NCI-H82 (cell line): ENCODE data around the gene LMAN2.
A peak's percentile ranks its signal among the peaks of the same experiment; 100 is the strongest.
"Not testable (repeated sequence)": the region's sequence is repeated elsewhere in the genome, so short reads cannot be mapped to it uniquely, and the experiment has no call there.

Source experiments
- DNase-seq: peaks from one replicate; lab custom pipeline; 2025; lab: John Stamatoyannopoulos, UW

Gene LMAN2

DNA sequence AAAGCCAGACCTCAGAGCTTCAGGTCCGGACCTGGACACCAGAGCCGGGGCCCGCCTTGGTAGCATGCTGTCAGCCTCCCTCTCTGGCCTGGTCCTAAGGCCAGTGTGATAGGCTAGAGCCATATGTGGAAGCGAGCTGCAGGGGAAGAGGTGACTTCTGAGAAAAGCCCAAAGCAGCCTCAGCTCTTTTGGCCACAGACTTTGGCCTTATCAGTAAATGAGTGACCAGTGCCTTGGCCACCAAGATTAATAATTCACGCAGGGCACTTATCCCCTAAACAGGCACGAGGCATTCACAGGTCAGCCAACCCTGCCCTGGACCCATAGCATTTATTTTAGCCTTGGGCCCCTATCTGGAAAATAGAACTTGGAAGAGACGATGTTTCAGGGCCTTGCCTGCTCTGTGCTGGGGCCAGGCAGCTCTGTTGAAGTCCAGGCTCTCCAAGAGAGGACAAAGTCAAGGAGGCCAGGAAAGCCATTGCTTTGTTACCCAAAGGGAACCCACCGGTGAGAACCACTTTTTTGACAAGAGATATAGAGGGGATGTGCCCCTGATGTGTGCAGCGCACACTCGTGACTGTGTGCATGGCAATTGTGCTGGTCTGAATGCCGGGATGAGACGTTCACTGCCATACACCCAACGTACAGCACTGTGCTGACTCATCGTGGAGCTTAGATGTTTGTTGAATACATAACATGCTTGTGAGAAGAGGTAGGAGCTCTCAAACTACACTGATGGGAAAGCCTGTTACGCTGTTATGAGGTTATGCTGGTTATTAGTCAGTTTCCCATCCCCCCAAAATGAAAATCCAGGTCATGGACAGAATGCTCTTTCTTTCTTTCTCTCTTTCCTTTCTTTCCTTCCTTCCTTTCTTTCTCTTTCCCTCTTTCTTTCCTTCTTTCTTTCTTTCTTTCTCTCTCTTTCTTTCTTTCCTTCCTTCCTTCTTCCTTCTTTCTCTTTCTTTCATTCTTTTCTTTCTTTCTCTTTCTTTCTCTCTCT is 27.7 kb upstream of the LMAN2 start:
- peak; percentile 13 for DNase-seq

DNA sequence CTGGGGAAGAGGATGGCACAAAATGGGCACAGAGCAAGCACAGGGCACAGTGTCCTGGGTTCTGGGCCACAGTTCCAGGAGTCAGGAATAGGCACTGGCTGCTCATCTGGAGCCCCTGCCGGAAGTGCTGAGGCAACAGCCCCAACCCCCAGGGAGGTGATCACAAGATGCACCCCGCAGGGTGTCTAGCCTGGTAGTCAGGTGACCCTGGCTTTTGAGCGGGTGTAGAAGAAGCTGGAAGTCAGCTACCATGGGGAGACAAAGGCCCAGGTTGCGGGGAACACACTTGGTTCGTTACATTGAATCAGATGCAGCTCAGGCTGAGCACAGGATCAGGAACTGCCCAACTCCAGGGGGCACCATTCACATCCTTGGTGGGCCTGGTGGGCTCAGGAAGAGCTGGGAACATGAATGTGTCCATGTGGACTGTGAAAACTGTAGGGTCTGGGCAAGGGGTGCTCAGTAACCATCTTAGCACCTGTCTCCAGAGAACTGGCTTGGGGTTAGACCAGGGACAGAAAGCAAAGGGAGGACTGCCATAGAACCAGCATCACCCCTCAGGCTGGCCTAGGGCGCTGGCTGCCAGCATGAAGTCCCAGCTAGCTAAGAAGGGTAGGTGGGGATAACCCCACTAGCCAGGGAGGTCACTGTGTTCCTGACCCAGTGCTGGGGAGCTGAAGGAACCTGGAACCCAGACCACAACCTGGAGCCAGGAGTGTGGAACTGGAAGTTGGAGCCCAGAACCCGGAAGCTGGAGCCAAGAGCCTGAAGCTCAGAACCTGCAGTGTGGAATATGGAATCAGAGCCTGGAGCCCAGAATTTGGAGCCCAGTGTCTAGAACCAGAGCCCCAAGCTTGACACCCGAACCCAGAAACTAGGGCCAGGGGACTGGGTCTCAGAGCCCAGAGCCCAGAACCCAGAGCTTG is 26.6 kb upstream of the LMAN2 start:
- DNase-seq = no peak

DNA sequence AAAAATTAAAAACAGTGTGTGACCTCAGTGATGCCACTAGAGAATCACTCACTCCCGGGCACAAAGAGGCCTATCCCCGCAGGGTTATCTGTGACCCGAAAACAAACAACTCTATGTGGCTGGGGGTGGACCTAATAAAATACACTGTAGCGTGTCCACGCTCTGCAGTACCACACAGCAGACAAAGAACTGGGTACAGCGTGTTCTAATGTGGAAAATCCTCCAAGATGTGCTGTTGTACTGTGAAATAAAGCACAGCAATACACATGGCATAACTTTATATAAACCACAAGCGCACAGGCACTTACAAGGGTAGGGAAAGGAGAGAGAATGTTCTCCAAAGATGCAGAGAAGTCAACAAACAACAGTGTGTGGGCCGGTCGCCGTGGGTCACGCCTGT is 24.6 kb upstream of the LMAN2 start:
- DNase-seq = no peak

DNA sequence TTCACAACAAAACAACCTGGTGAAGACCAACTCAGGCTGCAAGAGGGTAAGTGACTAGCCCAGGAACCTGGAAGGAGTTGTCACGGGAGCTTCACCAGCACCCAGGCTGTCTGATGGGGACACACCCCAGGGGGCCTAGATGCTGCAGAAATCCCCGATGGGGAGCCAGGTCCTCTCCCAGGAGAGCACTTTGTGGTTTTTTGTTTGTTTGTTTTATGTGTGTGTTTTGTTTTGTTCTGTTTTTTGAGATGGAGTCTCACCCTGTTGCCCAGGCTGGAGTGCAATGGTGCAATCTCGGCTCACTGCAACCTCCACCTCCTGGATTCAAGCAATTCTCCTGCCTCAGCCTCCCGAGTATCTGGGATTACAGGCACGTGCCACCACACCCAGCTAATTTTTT is 24.0 kb upstream of the LMAN2 start:
- DNase-seq = not testable (repeated sequence)

DNA sequence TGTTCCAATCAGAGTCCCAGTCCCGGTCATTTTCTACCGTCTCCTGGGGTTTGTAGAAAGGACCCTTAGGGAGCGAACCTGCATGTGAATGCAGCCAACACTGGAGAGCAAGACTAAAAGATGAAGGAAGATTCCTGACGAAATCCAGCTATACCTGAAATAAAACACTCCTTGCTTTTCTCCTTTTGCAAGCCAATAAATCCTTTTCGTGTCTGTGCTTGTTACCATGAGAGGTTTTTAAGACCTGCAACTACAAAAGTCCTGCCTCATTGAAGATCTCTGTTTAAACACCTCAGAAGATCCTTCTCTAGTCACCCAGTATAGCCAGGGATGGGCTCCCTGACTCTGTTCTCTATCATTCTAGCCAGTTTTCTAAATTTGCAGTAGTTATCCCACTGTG is 22.7 kb upstream of the LMAN2 start:
- DNase-seq = no peak

DNA sequence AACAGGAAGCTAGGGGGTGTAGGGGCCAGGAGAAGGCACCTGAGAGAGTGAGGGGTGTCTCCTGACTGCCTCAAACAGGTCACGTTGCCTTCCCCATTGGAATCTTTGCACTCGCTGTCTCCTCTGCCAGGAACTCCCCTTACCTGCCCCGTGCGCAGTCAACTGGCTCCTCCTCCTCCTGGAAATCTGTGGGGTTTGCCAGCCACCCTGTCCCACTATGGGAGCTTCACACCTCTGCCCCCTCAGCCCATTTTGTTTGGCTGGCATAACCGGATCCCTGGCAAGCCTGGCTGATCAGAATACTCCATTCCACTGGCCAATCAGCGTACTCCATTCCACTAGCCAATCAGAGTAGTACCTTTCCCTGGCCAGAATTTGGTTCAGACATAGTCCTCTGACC is 22.3 kb upstream of the LMAN2 start:
- no peak for DNase-seq

DNA sequence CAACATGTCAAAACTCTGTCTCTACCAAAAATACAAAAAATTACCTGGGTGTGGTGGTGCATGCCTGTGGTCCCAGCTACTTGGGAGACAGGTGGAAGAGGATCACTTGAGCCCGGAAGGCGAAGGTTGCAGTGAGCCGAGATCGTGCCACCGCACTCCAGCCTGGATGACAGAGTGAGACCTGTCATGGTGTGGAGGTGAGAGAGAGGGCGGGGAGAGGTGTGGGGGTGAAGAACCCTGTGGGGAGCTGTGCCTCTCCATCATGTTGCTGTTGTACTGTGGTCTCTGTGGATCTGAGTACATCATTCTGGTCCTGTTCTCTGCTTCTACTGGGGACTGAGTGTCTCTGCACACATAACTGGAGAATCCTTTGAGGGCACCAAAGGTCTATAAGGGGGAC is 21.4 kb upstream of the LMAN2 start:
- DNase-seq = no peak

DNA sequence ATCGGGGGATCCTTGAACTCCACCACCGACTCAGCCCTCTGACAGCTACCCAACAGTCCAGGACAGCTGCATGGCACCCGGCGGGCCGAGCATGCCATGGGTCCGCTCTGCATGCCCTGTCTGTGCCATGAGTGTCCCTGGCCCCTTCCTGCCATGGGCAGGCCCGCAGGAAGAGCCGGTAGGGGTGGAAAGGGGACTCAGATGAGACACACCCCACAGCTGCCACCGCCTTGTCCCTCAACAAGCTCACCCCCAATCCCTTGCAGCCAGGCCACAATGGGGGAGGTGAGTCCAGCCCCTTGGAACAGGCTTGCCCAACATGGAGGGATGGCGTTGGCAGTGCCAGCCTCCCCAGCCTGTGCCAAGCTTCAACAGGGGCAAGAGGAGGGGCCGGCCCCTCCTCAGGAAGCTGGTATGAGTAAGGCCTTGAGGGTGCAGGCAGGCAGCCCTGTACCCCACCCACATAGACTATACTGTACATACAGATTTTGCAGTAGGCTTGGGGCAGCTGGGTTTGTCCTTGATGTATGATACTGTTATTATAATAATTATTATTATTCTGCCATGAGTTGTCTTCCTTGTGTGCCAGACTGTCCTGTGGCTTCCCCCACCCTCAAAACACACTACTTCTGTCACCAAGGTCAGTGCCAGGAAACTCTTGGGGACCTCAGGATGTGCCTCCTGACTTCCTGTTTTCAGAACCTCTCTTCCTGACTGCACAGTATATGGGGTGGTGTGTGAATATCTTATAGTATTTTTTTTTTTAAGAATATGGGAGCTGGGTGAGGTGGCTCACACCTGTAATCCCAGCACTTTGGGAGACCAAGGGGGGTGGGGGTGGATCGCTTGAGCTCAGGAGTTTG is 20.8 kb upstream of the LMAN2 start:
- DNase-seq = no peak

DNA sequence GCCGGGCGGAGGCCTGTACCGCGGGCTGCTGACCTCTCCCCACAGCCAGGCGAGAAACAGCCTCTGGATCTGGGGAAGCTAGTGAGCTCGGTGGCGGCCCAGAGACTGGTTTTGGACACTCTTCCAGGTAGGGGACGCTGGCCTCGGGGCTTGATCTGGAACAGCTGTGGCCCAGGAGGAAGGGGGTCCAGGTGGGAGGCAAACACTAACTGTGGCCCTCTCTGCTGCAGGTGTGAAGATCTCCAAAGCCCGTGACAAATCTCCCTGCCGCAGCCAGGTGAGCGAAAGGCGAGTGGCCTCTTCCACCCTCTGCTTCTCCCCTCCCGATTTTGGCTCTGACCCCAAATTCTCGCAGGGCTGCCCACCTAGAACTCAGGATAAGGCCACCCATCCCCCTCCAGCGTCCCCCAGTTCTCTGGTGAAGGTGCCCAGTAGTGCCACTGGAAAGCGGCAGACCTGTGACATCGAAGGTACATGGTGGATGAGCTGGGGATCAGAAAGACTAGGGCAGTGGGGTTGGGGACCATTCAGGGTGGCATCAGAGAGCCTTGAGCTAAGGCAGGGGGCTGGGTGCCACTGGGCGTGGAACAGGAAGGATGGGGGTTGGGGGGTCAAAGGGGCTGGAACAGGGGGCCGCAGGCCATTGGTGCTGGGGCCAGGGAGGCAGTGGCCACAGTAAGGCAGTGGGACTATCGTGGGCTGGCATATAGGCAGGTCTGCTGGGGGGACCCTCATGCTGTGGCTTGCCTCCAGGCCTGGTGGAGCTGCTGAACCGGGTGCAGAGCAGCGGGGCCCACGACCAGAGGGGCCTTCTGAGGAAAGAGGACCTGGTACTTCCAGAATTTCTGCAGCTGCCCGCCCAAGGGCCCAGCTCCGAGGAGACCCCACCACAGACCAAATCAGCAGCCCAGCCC is 19.9 kb upstream of the LMAN2 start:
- no peak for DNase-seq

DNA sequence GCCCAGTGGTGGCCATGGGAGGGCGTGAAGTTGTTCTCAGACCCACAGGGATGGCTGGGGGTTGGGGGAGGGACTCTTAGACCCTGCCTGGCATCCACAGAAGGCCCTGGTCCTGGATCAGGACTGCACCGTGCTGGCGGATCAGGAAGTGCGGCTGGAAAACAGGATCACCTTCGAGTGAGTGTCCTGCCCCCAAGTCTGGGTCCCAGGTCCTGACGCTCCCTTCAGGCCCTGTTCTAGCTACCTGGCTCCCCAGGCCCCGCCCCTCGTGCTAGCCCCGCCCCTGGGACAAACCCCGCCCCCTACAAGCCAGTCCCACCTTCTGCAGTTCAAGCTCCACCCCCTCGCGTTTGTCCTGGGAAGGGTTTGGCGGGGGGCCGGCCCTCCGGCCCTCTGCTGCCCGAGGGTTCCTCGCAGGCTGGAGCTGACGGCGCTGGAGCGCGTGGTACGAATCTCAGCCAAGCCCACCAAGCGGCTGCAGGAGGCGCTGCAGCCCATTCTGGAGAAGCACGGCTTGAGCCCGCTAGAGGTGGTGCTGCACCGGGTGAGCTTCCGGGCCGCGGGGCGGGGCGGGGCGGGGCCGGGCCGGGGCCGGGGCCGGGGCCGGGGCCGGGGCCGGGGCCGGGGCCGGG is 19.1 kb upstream of the LMAN2 start:
- DNase-seq = peak; percentile 93

DNA sequence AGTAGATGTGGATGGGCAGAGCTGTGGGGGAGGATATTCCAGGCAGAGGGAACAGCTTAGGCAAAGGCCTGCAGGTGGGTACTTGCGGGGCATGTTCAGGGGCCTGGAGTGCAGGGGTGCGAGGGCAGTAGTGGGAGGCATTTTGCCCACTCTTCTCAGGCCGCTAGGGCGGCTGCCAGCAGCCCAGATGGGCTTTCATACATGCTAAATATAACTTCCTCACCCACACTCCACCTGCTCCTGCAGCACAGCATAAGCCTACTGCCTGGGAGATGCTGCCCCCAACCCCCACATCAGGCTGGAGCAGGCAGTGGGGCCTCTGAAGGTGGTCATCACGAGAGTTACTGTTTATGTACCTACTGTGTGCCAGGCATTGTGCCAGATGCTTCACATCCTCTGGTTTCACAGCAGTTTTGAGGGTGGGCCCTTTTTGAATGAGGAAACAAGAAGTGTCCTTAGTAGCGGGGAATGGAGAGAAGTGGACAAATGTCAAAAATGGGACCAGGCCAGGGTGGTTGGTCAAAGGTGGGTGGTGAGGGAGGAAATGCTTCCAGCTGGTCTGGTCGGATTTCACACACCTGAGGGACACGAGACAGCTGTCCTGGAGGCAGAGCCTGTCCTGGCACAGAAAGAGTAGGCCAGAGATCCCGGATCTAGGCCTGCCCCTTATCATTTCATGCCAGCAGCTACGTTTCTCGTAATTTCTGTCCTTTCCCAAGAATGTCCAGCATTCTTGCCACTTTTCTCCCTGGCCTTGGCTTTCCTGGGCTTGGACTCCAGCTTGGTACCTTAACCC is 18.4 kb upstream of the LMAN2 start:
- DNase-seq = no peak

DNA sequence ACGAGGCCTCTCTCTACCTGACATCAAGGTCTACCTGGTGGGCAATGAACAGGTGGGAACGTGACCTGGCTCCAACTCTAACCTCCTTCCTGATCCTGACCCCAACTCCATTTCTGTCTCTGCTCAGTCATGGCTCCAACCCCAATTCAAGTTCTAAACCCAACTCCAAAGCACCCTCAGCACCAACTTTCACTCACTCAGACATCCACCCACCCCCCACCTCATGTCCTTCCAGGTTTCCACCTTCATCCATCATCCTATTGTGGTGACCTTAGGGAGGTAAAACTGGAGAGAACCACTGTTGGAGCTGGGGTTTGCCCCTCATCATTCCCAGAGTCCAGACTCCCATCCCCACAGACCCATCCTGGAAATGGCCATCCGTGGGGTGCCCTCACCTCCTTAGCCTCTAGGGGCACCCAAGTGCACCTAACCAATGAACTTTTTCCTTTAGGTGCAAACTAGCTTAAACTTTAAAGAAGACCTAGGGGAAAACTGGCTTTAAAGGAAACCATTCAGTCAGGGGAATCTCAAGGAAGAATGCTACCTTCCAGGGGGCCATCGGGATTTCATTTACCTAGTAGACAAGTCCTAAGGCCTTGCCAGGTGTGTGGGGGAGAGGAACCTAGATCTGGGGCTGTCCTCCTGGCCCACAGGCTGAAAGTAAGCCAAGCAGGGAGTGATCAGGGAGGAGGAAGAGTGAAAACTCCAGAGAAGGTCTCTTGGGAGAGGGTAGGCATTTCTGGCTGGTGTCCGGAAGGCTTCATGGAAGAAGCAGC is 17.6 kb upstream of the LMAN2 start:
- DNase-seq = peak; percentile 55

DNA sequence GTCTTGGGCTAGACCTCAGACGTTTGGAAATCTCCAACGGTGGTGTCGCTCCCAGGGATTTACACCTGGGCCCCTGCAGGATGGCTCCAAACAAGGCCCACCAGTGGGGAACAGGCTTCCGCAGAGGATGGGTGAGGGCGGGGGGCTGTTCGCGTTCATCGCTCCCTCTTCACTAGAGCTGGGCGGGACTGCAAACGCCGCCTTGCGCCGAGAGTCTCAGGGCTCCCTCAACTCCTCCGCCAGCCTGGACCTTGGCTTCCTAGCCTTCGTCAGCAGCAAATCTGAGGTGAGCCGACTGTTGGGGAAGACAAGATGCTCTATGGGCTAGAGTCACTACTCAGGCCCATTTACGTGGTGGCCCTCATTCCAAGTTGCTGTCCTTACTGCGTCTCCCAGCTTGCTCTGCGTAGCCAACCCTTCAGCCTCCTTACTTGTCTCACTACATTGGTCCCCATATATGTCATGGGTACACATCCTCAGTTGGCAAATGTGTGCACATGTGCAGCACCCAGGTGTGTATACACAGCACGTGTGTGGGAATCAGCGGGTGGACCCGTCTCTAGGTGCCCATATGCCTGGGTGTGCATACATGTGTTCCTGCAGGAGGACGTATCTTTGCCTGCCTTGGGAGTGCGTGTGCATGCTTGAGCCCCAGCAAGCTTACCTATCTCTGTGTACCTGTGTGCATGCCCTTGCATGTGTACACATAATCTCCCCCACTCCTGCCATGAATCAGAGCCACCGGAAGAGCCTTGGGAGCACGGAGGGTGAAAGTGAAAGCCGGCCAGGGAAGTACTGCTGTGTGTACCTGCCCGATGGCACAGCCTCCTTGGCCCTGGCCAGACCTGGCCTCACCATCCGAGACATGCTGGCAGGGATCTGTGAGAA is 16.8 kb upstream of the LMAN2 start:
- no peak for DNase-seq

DNA sequence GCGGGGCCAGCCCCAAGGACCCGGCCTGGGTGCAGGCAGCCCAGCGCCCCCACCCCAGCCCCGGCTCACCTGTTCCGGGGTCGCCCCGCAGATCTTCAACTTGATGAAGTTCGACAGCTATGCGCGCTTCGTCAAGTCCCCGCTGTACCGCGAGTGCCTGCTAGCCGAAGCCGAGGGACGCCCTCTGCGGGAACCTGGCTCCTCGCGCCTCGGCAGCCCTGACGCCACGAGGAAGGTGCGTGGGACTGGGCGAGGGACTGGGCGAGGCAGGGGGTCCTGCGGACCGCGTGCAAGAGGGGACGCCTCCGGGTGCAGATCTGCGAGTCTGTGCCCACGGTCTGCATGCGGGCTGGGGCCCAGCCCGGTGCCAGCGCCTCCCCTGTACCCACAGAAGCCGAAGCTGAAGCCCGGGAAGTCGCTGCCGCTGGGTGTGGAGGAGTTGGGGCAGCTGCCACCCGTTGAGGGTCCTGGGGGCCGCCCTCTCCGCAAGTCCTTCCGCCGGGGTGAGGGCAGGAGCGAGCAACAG is 15.9 kb upstream of the LMAN2 start:
- DNase-seq = no peak

DNA sequence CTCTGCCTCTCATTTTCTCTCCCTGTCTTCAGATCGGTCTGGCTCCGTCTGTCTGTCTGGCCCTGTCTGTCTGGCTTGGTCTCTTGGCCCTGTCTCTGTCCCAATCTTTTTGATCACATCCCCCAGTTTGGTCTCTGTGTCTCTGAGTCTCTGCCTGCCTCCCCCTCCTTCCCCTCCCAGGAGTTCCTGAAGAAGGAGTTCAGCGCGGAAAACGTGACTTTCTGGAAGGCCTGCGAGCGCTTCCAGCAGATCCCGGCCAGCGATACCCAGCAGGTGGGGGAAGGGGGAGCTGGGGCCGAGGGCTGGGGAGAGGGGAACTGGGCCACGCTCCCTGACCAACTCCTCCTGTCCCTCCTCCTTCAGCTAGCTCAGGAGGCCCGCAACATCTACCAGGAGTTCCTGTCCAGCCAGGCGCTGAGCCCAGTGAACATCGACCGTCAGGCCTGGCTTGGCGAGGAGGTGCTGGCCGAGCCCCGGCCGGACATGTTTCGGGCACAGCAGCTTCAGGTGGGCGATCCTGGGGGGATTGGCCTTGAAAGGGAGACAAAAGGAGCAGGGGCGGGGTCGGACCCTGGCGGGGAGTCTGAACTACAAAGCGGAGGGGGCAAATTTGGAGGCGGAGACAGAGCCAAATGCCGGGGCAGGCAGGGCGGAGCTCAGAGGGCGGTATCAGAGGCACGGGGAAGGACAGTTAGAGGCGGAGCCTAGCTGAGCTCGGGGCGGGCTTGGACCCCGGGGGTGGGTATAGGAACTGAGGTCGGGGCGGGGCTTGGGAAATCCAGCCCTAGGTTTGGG is 15.3 kb upstream of the LMAN2 start:
- peak; percentile 97 for DNase-seq

DNA sequence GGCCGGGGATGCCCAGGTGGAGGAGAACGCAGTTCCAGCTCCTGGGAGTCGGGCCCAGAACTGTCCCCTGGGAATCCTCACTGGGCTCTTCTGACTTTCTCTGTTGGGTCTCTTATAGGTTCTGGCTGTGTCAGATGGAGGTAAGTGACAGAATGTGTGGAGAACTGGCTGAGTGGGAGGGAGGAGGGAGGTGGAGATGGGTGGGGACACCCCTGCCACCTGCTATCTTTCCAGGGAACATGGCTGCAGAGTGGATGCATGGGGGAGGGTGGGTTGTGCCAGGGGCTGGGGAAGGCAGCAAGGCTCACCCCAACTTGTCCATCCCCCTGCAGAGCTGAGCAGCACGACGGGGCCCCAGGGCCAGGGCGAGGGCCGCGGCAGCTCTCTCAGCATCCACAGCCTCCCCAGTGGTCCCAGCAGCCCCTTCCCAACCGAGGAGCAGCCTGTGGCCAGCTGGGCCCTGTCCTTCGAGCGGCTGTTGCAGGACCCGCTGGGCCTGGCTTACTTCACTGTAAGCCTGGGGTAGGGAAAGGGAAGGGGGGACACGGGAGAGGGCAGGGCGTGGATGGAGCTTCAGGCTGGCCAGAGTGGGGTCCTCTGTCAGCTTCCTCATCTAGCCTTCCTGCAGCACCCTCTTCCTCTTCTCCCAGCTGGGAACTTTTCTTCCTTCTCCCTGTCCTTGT is 14.5 kb upstream of the LMAN2 start:
- DNase-seq = peak; percentile 31
